ENCODE data around the gene DENND1B.
A peak's percentile ranks its signal among the peaks of the same experiment; 100 is the strongest.

The DENND1B gene

DNA sequence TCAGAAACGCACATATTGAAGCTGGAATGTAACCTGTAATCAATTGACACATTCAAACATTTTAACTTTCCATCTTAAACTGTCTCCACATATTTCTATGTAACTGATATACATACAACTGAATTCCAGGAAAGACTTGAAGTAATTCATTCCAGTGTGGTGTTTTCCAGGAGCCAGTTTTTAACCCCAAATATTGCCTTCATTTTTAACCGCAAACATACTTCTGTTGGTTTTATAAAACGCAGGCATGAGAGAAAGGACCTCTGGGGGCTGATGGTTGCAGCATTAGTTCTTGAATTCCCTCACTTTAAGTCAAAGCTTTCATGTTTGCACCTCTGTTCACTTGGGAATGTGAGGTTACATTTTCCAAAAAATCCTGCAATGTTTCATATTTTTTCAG, 303.1 kb downstream of the DENND1B start:
- TF ChIP-seq, protein P1, sequence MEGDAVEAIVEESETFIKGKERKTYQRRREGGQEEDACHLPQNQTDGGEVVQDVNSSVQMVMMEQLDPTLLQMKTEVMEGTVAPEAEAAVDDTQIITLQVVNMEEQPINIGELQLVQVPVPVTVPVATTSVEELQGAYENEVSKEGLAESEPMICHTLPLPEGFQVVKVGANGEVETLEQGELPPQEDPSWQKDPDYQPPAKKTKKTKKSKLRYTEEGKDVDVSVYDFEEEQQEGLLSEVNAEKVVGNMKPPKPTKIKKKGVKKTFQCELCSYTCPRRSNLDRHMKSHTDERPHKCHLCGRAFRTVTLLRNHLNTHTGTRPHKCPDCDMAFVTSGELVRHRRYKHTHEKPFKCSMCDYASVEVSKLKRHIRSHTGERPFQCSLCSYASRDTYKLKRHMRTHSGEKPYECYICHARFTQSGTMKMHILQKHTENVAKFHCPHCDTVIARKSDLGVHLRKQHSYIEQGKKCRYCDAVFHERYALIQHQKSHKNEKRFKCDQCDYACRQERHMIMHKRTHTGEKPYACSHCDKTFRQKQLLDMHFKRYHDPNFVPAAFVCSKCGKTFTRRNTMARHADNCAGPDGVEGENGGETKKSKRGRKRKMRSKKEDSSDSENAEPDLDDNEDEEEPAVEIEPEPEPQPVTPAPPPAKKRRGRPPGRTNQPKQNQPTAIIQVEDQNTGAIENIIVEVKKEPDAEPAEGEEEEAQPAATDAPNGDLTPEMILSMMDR (IDR thresholded peaks at IDR 0.05; ENCODE audit: low read depth, low read length), result no peak
- no peak for DNase-seq (ENCODE audit: low read depth in 2 of 2)
- no peak overlapping the region for H3K4me3 ChIP-seq (replicated peaks in 1 of 2; ENCODE audit: low read depth in 2 of 2, low read length in 2 of 2)

DNA sequence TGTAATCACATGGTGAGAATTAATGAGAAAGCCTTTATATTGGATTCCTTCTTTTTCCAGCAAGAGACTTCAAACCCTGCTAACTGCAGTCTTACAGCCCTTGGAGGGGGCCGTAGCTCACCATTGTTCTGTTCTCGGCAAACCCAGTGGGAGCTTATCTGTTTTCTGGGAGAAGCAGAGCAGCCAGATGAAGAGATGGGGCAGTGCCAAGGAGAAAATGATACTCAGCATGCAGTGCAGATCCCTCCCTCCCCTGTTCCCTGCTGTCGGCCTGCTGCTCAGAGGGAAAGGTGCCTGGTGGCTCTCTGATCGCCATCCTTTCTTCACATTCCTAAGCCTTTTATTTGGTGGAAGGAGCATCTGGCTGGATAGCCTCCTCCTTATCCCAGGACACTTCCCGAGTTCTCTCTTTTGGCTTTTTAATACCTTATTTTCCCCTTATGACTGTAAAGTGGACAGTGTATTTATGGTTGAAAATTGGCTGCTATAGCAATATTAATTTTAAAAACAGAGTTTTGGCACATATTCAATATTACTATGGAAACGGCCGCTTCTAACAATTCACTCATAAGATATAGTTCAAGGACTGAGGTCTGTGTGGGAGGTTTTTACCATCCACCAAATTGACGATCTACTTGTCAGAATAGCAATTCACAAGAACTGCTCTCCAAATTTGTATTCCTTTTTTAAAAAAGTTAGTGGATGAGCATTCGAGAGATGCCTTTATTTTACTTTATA, 303.9 kb downstream of the DENND1B start:
- H3K4me3 ChIP-seq (replicated peaks in 1 of 2; ENCODE audit: low read depth in 2 of 2, low read length in 2 of 2), result no peak overlapping the region
- TF ChIP-seq, protein P1 (IDR thresholded peaks at IDR 0.05; ENCODE audit: low read depth, low read length), result no peak
- peak in 1 of 2 donors; percentile 76 for DNase-seq (ENCODE audit: low read depth in 2 of 2)

DNA sequence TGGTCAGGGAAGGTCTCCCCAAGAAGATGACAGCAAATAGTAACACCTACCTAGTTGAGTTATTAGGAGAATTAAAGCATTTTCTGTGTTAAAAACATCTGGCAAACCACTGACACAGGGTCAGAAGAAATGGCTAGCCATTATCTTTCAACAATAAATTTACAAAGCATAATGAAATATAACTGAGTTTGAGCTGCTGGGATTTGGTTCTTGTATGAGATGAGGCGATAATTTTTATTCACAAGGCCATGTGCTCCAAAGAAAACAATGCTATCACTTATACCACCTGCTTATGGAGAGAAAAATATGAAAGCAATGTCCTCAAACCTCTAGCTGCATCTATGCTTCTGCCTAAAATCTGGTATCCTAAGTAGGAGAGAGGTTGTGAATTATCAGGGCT, 304.9 kb downstream of the DENND1B start:
- TF ChIP-seq, protein P1 (IDR thresholded peaks at IDR 0.05; ENCODE audit: low read depth, low read length), result no peak
- H3K4me3 ChIP-seq (replicated peaks in 1 of 2; ENCODE audit: low read depth in 2 of 2, low read length in 2 of 2), result no peak overlapping the region
- no peak for DNase-seq (ENCODE audit: low read depth in 2 of 2)

DNA sequence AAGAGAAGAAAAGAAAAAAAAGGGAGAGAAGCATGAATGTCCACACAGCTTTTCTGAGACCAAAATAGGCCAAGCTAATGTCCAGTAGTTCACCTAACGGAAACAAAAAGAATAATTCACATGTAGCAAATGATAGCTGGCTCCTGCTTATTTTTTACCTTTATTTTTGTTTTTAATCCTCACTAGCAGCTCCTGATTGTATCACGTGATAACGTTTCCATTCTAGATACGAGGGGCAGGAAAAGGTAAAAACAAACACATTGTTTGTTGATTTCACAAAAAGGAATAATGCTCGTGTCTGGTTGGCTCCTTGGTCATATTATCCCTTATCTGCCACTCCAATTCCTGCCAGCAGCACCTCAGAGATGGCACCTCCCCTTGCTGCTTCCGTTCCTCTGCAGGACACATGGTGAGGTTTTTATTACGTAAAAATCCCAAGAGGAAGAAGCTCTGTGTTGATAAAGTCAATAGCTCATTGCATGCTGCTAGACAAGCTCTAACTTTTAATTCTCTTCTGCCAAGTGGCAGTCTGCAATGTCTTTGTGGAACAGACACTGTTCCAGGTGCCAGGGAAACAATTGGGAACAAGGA, 305.6 kb downstream of the DENND1B start:
- H3K4me3 ChIP-seq (replicated peaks in 1 of 2; ENCODE audit: low read depth in 2 of 2, low read length in 2 of 2), result no peak overlapping the region
- TF ChIP-seq, protein P1 (IDR thresholded peaks at IDR 0.05; ENCODE audit: low read depth, low read length), result no peak
- DNase-seq (ENCODE audit: low read depth in 2 of 2), result peak in 1 of 2 donors; percentile 51

DNA sequence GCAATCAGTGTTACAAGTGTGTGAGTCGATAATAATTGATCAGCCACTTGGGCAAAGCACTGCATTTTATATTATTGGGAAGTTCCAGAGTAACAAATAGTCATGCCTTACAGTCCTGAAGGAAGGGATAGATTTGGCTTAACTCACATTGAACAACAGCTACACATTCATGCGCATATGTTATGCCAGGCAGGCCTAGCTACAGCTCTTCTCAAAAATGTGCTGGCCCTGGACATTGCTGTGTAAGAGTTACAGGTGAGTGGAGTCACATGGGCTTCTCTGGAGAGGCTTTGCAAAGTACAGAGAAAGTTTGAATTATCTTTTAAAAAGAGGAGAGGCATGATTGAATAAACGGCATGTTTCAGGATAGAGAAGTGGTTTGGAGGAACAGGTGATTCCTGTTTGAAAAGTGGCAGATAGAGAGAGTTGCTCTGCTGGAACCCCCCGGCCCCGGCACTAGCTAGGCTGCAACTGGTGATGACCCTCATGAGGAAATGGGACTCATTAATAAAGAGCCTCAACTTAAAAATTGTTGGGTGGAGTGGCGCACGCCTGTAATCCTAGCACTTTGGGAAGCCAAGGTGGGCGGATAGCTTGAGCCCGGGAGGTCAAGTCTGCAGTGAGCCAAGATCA, 306.6 kb downstream of the DENND1B start:
- no peak overlapping the region for H3K4me3 ChIP-seq (replicated peaks in 1 of 2; ENCODE audit: low read depth in 2 of 2, low read length in 2 of 2)
- TF ChIP-seq, protein P1 (IDR thresholded peaks at IDR 0.05; ENCODE audit: low read depth, low read length), result no peak
- DNase-seq (ENCODE audit: low read depth in 2 of 2), result no peak

DNA sequence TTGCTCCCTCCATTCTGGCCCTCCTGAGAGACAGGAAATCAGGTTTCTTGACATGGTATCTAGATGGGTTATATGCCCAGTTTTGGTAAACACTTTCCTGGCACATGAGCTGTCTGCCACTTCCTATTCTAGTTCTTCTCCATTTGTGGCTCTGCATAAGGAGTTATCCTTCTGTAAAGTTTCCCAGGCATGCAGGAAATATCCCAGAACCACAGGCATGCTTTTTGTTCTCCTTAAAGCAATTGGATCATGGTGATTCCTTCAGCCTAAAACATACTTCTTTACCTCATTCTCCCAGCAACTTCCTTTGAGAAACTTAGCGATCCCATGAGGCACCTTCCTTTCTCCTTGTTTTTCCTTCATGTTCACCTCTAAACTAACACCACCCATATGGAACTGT, 307.4 kb downstream of the DENND1B start:
- TF ChIP-seq, protein P1 (IDR thresholded peaks at IDR 0.05; ENCODE audit: low read depth, low read length), result no peak

More for the DNA sequence above, 307.4 kb downstream of the DENND1B start:
- peak; percentile 32 to 91 for DNase-seq (ENCODE audit: low read depth in 2 of 2)
- H3K4me3 ChIP-seq (replicated peaks in 1 of 2; ENCODE audit: low read depth in 2 of 2, low read length in 2 of 2), result no peak overlapping the region
